Neural cell (in vitro differentiated cells): ENCODE measurements around the gene TPSG1. TPM values are rescaled to one million over a fixed set of nuclear protein-coding genes. Genes with fewer than 3 reads are reported as not detected.

Source experiments
- H2AFZ ChIP-seq: fragments of 200-600, 300-800 bp; sonication (generic), shearing (Covaris generic); 2 replicates; pipeline ENCODE4 v1.6.0; 2014; ENCODE audit warnings: low read depth, mild to moderate bottlenecking, antibody characterized with exemption, low read length, moderate library complexity
- H3F3A ChIP-seq: fragments of 200-600 bp; shearing (Covaris generic); 2 replicates; pipeline ENCODE4 v1.6.1; 2016; ENCODE audit warnings: mild to moderate bottlenecking, moderate library complexity, mixed read lengths, antibody characterized with exemption, low read length; ENCODE audit not compliant: insufficient read depth, poor library complexity, severe bottlenecking
- H3K27ac ChIP-seq: fragments of 200-600, 300-800 bp; sonication (generic), shearing (Covaris generic); 2 replicates; pipeline ENCODE4 v1.5.1; 2014; ENCODE audit warnings: mild to moderate bottlenecking, low read length, moderate library complexity
- H3K27me3 ChIP-seq: fragments of 300-800, 200-600 bp; sonication (generic), shearing (Covaris generic); 2 replicates; pipeline ENCODE4 v1.6.0; 2014; ENCODE audit warnings: mild to moderate bottlenecking, low read depth, low read length, moderate library complexity; ENCODE audit not compliant: insufficient read depth
- H3K36me3 ChIP-seq: fragments of 300-800, 200-600 bp; sonication (generic), shearing (Covaris generic); 2 replicates; pipeline ENCODE4 v1.5.1; 2014; ENCODE audit warnings: mild to moderate bottlenecking, antibody characterized with exemption, low read length, moderate library complexity; ENCODE audit not compliant: insufficient read depth
- H3K4me2 ChIP-seq: fragments of 300-800, 200-600 bp; sonication (generic), shearing (Covaris generic); 2 replicates; pipeline ENCODE4 v1.6.0; 2014; ENCODE audit warnings: mild to moderate bottlenecking, low read length
- H3K4me3 ChIP-seq: fragments of 300-800, 200-600 bp; sonication (generic), shearing (Covaris generic); 2 replicates; pipeline ENCODE4 v1.5.1; 2014; ENCODE audit warnings: mild to moderate bottlenecking, low read length, moderate library complexity
- H3K79me2 ChIP-seq: fragments of 200-600 bp; shearing (Covaris generic); replicated peaks from 2 replicates; pipeline ENCODE4 v1.6.0; 2014; ENCODE audit warnings: mild to moderate bottlenecking, low read length, moderate library complexity; ENCODE audit not compliant: insufficient read depth
- H3K9ac ChIP-seq: fragments of 300-800, 200-600 bp; sonication (generic), shearing (Covaris generic); 2 replicates; pipeline ENCODE4 v1.6.1; 2016; ENCODE audit warnings: mild to moderate bottlenecking, low read length, mixed read lengths
- H3K9me2 ChIP-seq: fragments of 200-600 bp; shearing (Covaris generic); 2 replicates; pipeline ENCODE4 v1.6.1; 2016; ENCODE audit warnings: mild to moderate bottlenecking, low read length, mixed read lengths; ENCODE audit not compliant: insufficient read depth
- H3K9me3 ChIP-seq: fragments of 200-600, 300-800 bp; sonication (generic), shearing (Covaris generic); 2 replicates; pipeline ENCODE4 v1.6.1; 2016; ENCODE audit warnings: mild to moderate bottlenecking, mixed run types, low read length, moderate library complexity, mixed read lengths
- H4K20me1 ChIP-seq: fragments of 200-600 bp; shearing (Covaris generic); 2 replicates; pipeline ENCODE4 v1.6.1; 2016; ENCODE audit warnings: mild to moderate bottlenecking, mixed run types; ENCODE audit not compliant: insufficient read depth
- CTCF ChIP-seq: fragments of 450-650 bp; IDR thresholded peaks from 2 replicates; pipeline ENCODE4 v1.5.1; 2014; ENCODE audit warnings: antibody characterized with exemption, mild to moderate bottlenecking, moderate library complexity; ENCODE audit not compliant: poor library complexity, severe bottlenecking
- EP300 ChIP-seq: fragments of 450-650 bp; conservative IDR thresholded peaks from 2 replicates; pipeline ENCODE4 v1.6.1; 2014; ENCODE audit warnings: antibody characterized with exemption, mild to moderate bottlenecking, moderate library complexity; ENCODE audit not compliant: poor library complexity, severe bottlenecking
- EZH2 ChIP-seq: fragments of 200-600, 300-800 bp; shearing (Covaris generic), sonication (generic); IDR thresholded peaks from 2 replicates; pipeline ENCODE4 v1.6.1; 2014; ENCODE audit warnings: antibody characterized with exemption, low read length, borderline replicate concordance, mild to moderate bottlenecking; ENCODE audit not compliant: insufficient read depth, poor library complexity, severe bottlenecking
- MXI1 ChIP-seq: fragments of 450-650 bp; conservative IDR thresholded peaks from 2 replicates; pipeline ENCODE4 v1.6.1; 2014; ENCODE audit warnings: antibody characterized with exemption, mild to moderate bottlenecking; ENCODE audit not compliant: poor library complexity, severe bottlenecking
- POLR2AphosphoS5 ChIP-seq: IDR thresholded peaks from 2 replicates; pipeline ENCODE4 v1.6.1; 2012
- RAD21 ChIP-seq: fragments of 450-650 bp; conservative IDR thresholded peaks from 2 replicates; pipeline ENCODE4 v1.6.1; 2014; ENCODE audit warnings: antibody characterized with exemption, mild to moderate bottlenecking, moderate library complexity
- REST ChIP-seq: IDR thresholded peaks from 2 replicates; pipeline ENCODE4 v1.6.1; 2012; ENCODE audit warnings: borderline replicate concordance
- SMC3 ChIP-seq: fragments of 450-650 bp; conservative IDR thresholded peaks from 2 replicates; pipeline ENCODE4 v1.6.1; 2014; ENCODE audit warnings: antibody characterized with exemption, mild to moderate bottlenecking, moderate library complexity; ENCODE audit not compliant: poor library complexity
- TAF1 ChIP-seq: IDR thresholded peaks from 2 replicates; pipeline ENCODE4 v1.6.1; 2012; ENCODE audit warnings: low read depth
- polyA plus RNA-seq: library from polyadenylated mRNA; depleted of rRNA; stranded (reverse); fragments of >200 nt; gene quantifications from 2 replicates; pipeline ENCODE4 v1.2.3, GENCODE V29; 2014

TPSG1 gene
- polyA plus RNA-seq, 1 donor from 2014 or later: not detected

- TF ChIP-seq EZH2 (no peak), CTCF (no peak), RAD21 (no peak), REST (no peak), MXI1 (no peak), SMC3 (no peak), POLR2AphosphoS5 (no peak), EP300 (no peak)
- Histone ChIP-seq H3K9ac (no peak overlapping the region), H3K9me2 (no peaks in the 10 kb centered on the region), H3K27ac (no peak overlapping the region), H3K4me2 (no peak overlapping the region), H4K20me1 (no peaks in the 10 kb centered on the region), H3K79me2 (no peaks in the 10 kb centered on the region), H3K36me3 (no peaks in the 10 kb centered on the region), H3K4me3 (no peak overlapping the region), H3F3A (no peaks in the 10 kb centered on the region), H3K9me3 (no peaks in the 10 kb centered on the region), H3K27me3 (no peaks in the 10 kb centered on the region), H2AFZ (no peak overlapping the region)
Observed at GRCh38 chr16:1172651-1173050, 52.4 kb downstream of the TPSG1 start.

- TF ChIP-seq EP300 (no peak), POLR2AphosphoS5 (no peak), CTCF (no peak), EZH2 (no peak), REST (no peak), TAF1 (no peak), SMC3 (no peak), RAD21 (no peak), MXI1 (no peak)
- H3K9ac ChIP-seq: no peak overlapping the region
- no peaks in the 10 kb centered on the region for H4K20me1 ChIP-seq
Observed at GRCh38 chr16:1171854-1172428, 53.1 kb downstream of the TPSG1 start.

More at GRCh38 chr16:1171854-1172428, 53.1 kb downstream of the TPSG1 start:
- no peaks in the 10 kb centered on the region for H3K9me2 ChIP-seq
- H3F3A ChIP-seq: no peaks in the 10 kb centered on the region
- H3K9me3 ChIP-seq: no peaks in the 10 kb centered on the region
- H3K27me3 ChIP-seq: no peaks in the 10 kb centered on the region
- no peak overlapping the region for H3K4me2 ChIP-seq
- no peak overlapping the region for H3K27ac ChIP-seq
- no peak overlapping the region for H2AFZ ChIP-seq
- H3K79me2 ChIP-seq: no peaks in the 10 kb centered on the region
- no peak overlapping the region for H3K4me3 ChIP-seq
- no peaks in the 10 kb centered on the region for H3K36me3 ChIP-seq
